CD4-positive, alpha-beta memory T cell (primary cell): Measurements from ENCODE around the gene USP54. TPM values are rescaled to one million over a fixed set of nuclear protein-coding genes. Genes with fewer than 3 reads are reported as not detected.

Source experiments
- CTCF ChIA-PET: fragments of 350-600 bp; sonication (Branson Sonifier 250); formaldehyde crosslinking; loops from one replicate; lab custom pipeline; 2021; ENCODE audit warnings: inconsistent platforms; ENCODE audit not compliant: partially characterized antibody; lab: Charles Lee
- POLR2A ChIA-PET: fragments of 350-600 bp; sonication (Branson Sonifier 250); formaldehyde crosslinking; loops from one replicate; lab custom pipeline; 2021; ENCODE audit not compliant: partially characterized antibody; lab: Charles Lee
- DNase-seq, 5 donors: peaks; one replicate each; pipeline versions ENCODE4 v3.0.0 to v3.0.0-alpha.2; 2020 to 2022; ENCODE audit warnings: mixed read lengths in 1 of 5
- H3K27ac ChIP-seq: one replicate; pipeline ENCODE4 v1.7.0; 2013; ENCODE audit warnings: low read depth, low read length
- H3K27me3 ChIP-seq: 2 replicates; pipeline ENCODE4 v1.7.0; 2013; ENCODE audit warnings: mild to moderate bottlenecking, low read length, moderate library complexity; ENCODE audit not compliant: insufficient read depth
- H3K36me3 ChIP-seq: 2 replicates; pipeline ENCODE4 v1.7.0; 2013; ENCODE audit warnings: mild to moderate bottlenecking, low read length, moderate library complexity; ENCODE audit not compliant: insufficient read depth
- H3K4me1 ChIP-seq: 2 replicates; pipeline ENCODE4 v1.7.0; 2013; ENCODE audit warnings: mild to moderate bottlenecking, low read length, moderate library complexity; ENCODE audit not compliant: insufficient read depth
- H3K4me3 ChIP-seq, 2 donors: one replicate each; pipeline ENCODE4 v1.7.0; 2013; ENCODE audit warnings: low read length in 2 of 2, mild to moderate bottlenecking in 1 of 2
- H3K9me3 ChIP-seq, 2 donors: one replicate each; pipeline ENCODE4 v1.7.0; 2013; ENCODE audit warnings: low read length in 2 of 2, control low read depth in 1 of 2; ENCODE audit not compliant: control insufficient read depth in 1 of 2
- H3K27ac Mint-ChIP-seq, 7 donors: one replicate each; pipeline ENCODE4 v1.8.0; 2020 to 2021; ENCODE audit warnings: mixed read lengths in 7 of 7, mild to moderate bottlenecking in 6 of 7, inconsistent platforms in 3 of 7, moderate library complexity in 3 of 7
- H3K27me3 Mint-ChIP-seq, 2 donors: one replicate each; pipeline ENCODE4 v1.8.0; 2020 to 2021; ENCODE audit warnings: mixed read lengths in 2 of 2
- H3K36me3 Mint-ChIP-seq, 2 donors: one replicate each; pipeline ENCODE4 v1.8.0; 2020 to 2021; ENCODE audit warnings: mixed read lengths in 2 of 2, inconsistent platforms in 1 of 2, mild to moderate bottlenecking in 1 of 2
- H3K4me1 Mint-ChIP-seq, 4 donors: one replicate each; pipeline ENCODE4 v1.8.0; 2020 to 2021; ENCODE audit warnings: mixed read lengths in 4 of 4, mild to moderate bottlenecking in 1 of 4
- H3K4me3 Mint-ChIP-seq, 8 donors: one replicate each; pipeline ENCODE4 v1.8.0; 2020 to 2021; ENCODE audit warnings: mixed read lengths in 8 of 8, mild to moderate bottlenecking in 7 of 8, moderate library complexity in 6 of 8, inconsistent platforms in 3 of 8
- H3K9me3 Mint-ChIP-seq, 8 donors: one replicate each; pipeline ENCODE4 v1.8.0; 2020 to 2021; ENCODE audit warnings: mixed read lengths in 8 of 8, mild to moderate bottlenecking in 5 of 8, inconsistent platforms in 3 of 8, moderate library complexity in 1 of 8
- intact Hi-C: fragments of 100-400 bp; cut with micrococcal nuclease; formaldehyde crosslinking; loops from one replicate; pipeline ENCODE4 v1.15.1; 2023
- polyA plus RNA-seq, 2 donors: library from polyadenylated mRNA; unstranded; fragments of 300-500 nt; fragmentation: Illumina TruSeq; gene quantifications; one replicate each; pipeline ENCODE4 v1.2.3, GENCODE V29; 2021
- total RNA-seq, 2 experiments: library from RNA; stranded (reverse); gene quantifications; one replicate each; pipeline ENCODE4 v1.2.3, GENCODE V29; 2021

Gene USP54
- total and polyA plus RNA-seq, 4 experiments from 2014 or later, result 0.04 to 7.6 (median 4.4) TPM

DNA sequence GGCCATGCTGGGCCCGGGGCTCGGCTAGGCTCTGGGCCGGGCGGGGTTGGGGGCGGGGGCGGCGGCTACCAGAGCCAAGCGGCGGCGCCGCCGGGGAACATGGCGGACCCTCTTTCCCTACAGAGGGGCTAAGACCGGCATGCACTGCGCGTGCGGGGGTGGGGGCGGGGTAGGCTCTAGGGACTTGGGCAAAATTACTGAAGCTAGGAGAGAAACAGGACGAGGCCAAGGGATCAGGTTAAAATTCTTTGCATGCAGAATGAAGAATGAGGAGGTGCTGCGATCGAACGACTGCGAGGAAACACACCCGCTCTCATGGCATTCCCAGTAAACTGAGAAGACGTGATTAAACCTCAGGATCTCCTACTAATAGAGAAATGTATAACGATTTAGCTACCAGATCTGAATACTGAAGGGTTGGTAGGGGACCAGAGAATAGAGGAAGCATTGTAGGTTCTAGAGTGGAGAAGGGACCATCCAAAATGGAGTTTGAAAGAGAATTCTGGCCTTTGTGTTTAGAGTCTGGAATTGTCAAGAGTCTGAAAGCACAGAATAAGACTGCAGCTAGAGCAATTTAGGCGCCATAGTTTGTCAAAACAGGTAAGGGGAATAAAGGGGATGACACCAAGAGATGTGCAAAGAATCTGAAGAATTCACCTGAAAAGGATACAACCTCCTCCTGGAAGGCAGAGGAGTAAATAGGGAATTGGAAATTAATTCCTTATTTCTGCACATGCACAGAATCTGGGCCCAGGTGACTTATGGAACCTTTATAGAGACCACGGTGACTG is 95.1 kb downstream of the USP54 start, which contains the start of gene PPP3CB:
Gene PPP3CB (minus strand): TSS at position 141 of the 791 bp plus-strand sequence. CDS start 135 bp downstream, at position 6.
- Histone ChIP-seq H3K27me3 (no peaks in the 10 kb centered on the region), H3K4me3 (peak within 1 kb of the TSS; percentile 84 to 92), H3K36me3 (no peaks in the 10 kb centered on the region), H3K9me3 (no peaks in the 10 kb centered on the region), H3K4me1 (peaks cover 49% of the 10 kb centered on the region), H3K27ac (peak within 1 kb of the TSS; percentile 92)
- H3K9me3 Mint-ChIP-seq, result no peaks in the 10 kb centered on the region
- H3K4me1 Mint-ChIP-seq, result peaks cover 38 to 63% (median 52%) of the 10 kb centered on the region in 4 donors
- H3K4me3 Mint-ChIP-seq, result peak within 1 kb of the TSS; percentile 91 to 99 (median 95)
- ChIA-PET POLR2A (interaction anchor here (0.5 to 2.7 kb wide), 25 partner anchors 10 to 1615 kb away, joined by 3 to 34 read pairs (median 5); partner anchors contain the start of genes ANXA7, CFAP70, CHCHD1 and DNAJB12), CTCF (interaction anchor here (1.0 to 1.4 kb wide), 3 partner anchors 17 to 137 kb away, joined by 3 to 4 read pairs (median 3); partner anchors contain the start of gene CFAP70)
- peaks cover 3 to 8% of the 10 kb centered on the region in 2 donors for H3K36me3 Mint-ChIP-seq
- H3K27ac Mint-ChIP-seq, result peak within 1 kb of the TSS; percentile 85 to 98 (median 97)
- peak in 4 of 5 donors; percentile 86 to 96 (median 87) for DNase-seq
- H3K27me3 Mint-ChIP-seq, result no peaks in the 10 kb centered on the region
- intact Hi-C loops, result loop anchor here (1.0 to 10.0 kb wide), 9 partner anchors 82 to 1131 kb away; partner anchors contain the start of genes ANXA7, CFAP70, ECD and FAM149B1

DNA sequence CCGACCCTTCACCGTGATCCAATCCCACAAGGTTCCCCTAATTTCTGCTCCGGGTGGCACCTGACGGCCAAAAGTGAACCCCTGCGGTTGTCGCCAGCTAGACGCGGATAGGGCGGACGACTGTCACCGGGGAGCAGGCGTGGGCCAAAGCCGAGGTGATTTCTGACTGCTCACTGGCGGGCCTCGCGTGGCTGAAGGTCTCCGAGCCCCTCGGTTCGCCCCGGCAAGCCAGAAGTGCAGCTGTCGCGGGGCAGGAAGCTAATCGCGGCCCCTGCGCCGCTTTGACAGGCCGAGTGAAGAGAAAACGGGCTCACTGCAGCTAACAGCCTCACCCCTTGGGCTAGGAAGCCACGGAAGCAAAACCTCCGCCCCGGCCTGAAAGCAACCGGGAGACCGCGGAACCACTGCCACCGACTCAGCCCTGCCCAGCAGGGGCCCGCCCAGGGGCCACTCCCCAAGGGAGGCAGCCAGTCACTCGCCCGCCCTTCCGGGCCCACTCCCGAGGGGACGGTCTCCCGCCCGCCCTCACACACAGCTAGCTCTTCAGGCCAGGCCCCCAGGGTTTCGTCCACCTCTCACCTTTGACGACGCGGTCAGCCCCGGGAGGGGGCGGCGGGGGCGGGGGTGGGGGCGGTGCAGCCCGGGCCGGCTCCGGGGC is 95.8 kb downstream of the USP54 start:
- Histone ChIP-seq H3K27ac (peak overlapping the region; percentile 92), H3K4me3 (peak overlapping the region; percentile 84 to 92), H3K36me3 (no peaks in the 10 kb centered on the region), H3K4me1 (peaks cover 43% of the 10 kb centered on the region), H3K27me3 (no peaks in the 10 kb centered on the region), H3K9me3 (no peaks in the 10 kb centered on the region)
- DNase-seq, result peak; percentile 92 to 94 (median 93)
- H3K4me3 Mint-ChIP-seq, result peak overlapping the region; percentile 88 to 99 (median 95)
- H3K27me3 Mint-ChIP-seq, result no peaks in the 10 kb centered on the region
- intact Hi-C loops, result loop anchor here (1.0 to 10.0 kb wide), 6 partner anchors 81 to 1131 kb away; partner anchors contain the start of genes ANXA7, MRPS16 and NDST2
- no peaks in the 10 kb centered on the region for H3K9me3 Mint-ChIP-seq
- H3K27ac Mint-ChIP-seq, result peak overlapping the region; percentile 85 to 98 (median 97)
- ChIA-PET CTCF (interaction anchor here (0.7 to 1.5 kb wide), 5 partner anchors 16 to 248 kb away, joined by 3 to 4 read pairs (median 3); partner anchors contain the start of genes CFAP70 and DNAJC9), POLR2A (interaction anchor here (0.8 to 2.7 kb wide), 27 partner anchors 10 to 1615 kb away, joined by 3 to 34 read pairs (median 5); partner anchors contain the start of genes ANXA7, CFAP70, DNAJB12 and DNAJC9)
- peaks cover 3 to 10% of the 10 kb centered on the region in 2 donors for H3K36me3 Mint-ChIP-seq
- peaks cover 36 to 59% (median 49%) of the 10 kb centered on the region in 4 donors for H3K4me1 Mint-ChIP-seq

- POLR2A ChIA-PET, result interaction anchor here (0.6 to 2.7 kb wide), 23 partner anchors 9 to 1407 kb away, joined by 3 to 34 read pairs (median 5); partner anchors contain the start of genes ANXA7, CFAP70, DNAJB12 and DNAJC9
- CTCF ChIA-PET, result interaction anchor here (0.7 to 1.5 kb wide), 2 partner anchors 80 to 247 kb away, joined by 3 to 4 read pairs; partner anchors contain the start of gene DNAJC9
- intact Hi-C loops, result loop anchor here (1.0 to 10.0 kb wide), 6 partner anchors 81 to 1130 kb away; partner anchors contain the start of genes ANXA7, MRPS16 and NDST2
- Histone ChIP-seq H3K27ac (peak overlapping the region; percentile 92), H3K27me3 (no peaks in the 10 kb centered on the region), H3K4me1 (peaks cover 47% of the 10 kb centered on the region), H3K36me3 (no peaks in the 10 kb centered on the region), H3K9me3 (no peaks in the 10 kb centered on the region), H3K4me3 (peak overlapping the region; percentile 84 to 92)
- Mint-ChIP-seq H3K4me3 (peak overlapping the region; percentile 88 to 99 (median 95)), H3K36me3 (peaks cover 3 to 12% of the 10 kb centered on the region in 2 donors), H3K27me3 (no peaks in the 10 kb centered on the region), H3K27ac (peak overlapping the region; percentile 85 to 98 (median 97)), H3K4me1 (peaks cover 39 to 62% (median 52%) of the 10 kb centered on the region in 4 donors), H3K9me3 (no peaks in the 10 kb centered on the region)
- no peak for DNase-seq
Measured at GRCh38 chr10:73494877-73495225, 96.3 kb downstream of the USP54 start.

GRCh38 chr10:73494213-73494612 is 96.9 kb downstream of the USP54 start:
- Histone ChIP-seq H3K4me3 (no peak overlapping the region), H3K4me1 (peaks cover 50% of the 10 kb centered on the region), H3K27ac (no peak overlapping the region), H3K9me3 (no peaks in the 10 kb centered on the region), H3K36me3 (no peaks in the 10 kb centered on the region), H3K27me3 (no peaks in the 10 kb centered on the region)
- CTCF ChIA-PET, result interaction anchor here (1.5 kb wide), 1 partner anchor 247 kb away, joined by 4 read pairs; the partner anchor contains the start of gene DNAJC9
- H3K4me3 Mint-ChIP-seq, result peak overlapping the region; percentile 40 to 95 (median 72)
- peak overlapping the region in 6 of 7 donors; percentile 54 to 87 (median 83) for H3K27ac Mint-ChIP-seq
- intact Hi-C loops, result loop anchor here (2.0 to 10.0 kb wide), 3 partner anchors 241 to 1129 kb away; partner anchors contain the start of gene MRPS16
- POLR2A ChIA-PET, result interaction anchor here (0.6 to 2.7 kb wide), 7 partner anchors 8 to 251 kb away, joined by 3 to 34 read pairs (median 13); partner anchors contain the start of genes ANXA7 and CFAP70
- peaks cover 3 to 15% of the 10 kb centered on the region in 2 donors for H3K36me3 Mint-ChIP-seq
- DNase-seq, result no peak
- no peaks in the 10 kb centered on the region for H3K9me3 Mint-ChIP-seq
- no peaks in the 10 kb centered on the region for H3K27me3 Mint-ChIP-seq
- peaks cover 42 to 66% (median 55%) of the 10 kb centered on the region in 4 donors for H3K4me1 Mint-ChIP-seq

DNA sequence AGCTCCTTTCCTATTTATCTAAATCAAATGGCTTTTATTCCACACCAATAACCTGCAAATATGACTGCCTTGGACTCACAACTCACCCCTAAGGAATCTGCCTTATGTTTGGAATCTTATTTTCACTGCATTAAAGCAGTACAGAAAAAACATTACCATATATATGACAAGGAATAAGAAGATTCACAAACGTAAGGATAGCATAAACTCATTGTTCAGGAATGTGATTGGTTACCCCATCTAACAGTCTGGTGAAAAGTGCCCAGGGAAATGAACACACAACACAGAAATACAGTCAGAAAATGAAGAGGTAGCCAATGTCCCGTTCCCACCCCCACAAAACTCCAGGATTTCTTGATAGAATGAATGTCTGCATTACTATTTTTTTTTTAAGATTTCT is 97.4 kb downstream of the USP54 start:
- ChIA-PET CTCF (interaction anchor here (1.1 to 1.5 kb wide), 2 partner anchors 15 to 246 kb away, joined by 3 to 4 read pairs; partner anchors contain the start of gene DNAJC9), POLR2A (interaction anchor here (2.7 kb wide), 1 partner anchor 80 kb away, joined by 34 read pairs; the partner anchor contains the start of gene ANXA7)
- Mint-ChIP-seq H3K9me3 (no peaks in the 10 kb centered on the region), H3K4me3 (peak overlapping the region; percentile 40 to 81 (median 72)), H3K4me1 (peaks cover 45 to 66% (median 59%) of the 10 kb centered on the region in 4 donors), H3K27me3 (no peaks in the 10 kb centered on the region), H3K27ac (peak overlapping the region in 6 of 7 donors; percentile 19 to 87 (median 81)), H3K36me3 (peaks cover 7 to 18% of the 10 kb centered on the region in 2 donors)
- Histone ChIP-seq H3K9me3 (no peaks in the 10 kb centered on the region), H3K27me3 (no peaks in the 10 kb centered on the region), H3K4me3 (no peak overlapping the region), H3K27ac (no peak overlapping the region), H3K4me1 (peaks cover 50% of the 10 kb centered on the region), H3K36me3 (no peaks in the 10 kb centered on the region)
- DNase-seq, result no peak
- intact Hi-C loops, result loop anchor here (2.0 to 10.0 kb wide), 3 partner anchors 241 to 1129 kb away; partner anchors contain the start of gene MRPS16

DNA sequence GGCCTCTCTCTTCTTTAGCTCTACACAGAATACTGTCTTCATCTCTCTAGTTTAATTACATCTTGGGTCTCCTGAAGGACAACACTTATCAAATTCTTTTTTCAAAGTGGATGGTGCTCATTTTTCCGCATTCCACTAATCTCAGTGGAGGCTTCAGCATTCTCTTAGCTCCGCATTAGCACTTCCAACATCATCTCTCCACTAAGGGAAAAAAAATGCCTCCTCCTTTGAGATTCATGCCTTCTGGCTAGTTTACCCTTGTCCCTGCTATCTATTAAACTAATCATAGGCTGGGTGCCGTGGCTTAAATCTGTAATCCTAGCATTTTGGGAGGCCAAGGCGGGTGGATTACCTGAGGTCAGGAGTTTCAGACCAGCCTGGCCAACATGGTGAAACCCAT is 104.5 kb downstream of the USP54 start:
- Mint-ChIP-seq H3K27ac (no peak overlapping the region), H3K9me3 (no peaks in the 10 kb centered on the region), H3K27me3 (no peaks in the 10 kb centered on the region), H3K4me1 (peaks cover 25 to 44% (median 31%) of the 10 kb centered on the region in 4 donors), H3K36me3 (peaks cover 23 to 25% of the 10 kb centered on the region in 2 donors), H3K4me3 (no peak overlapping the region)
- intact Hi-C loops, result no loop called here
- H3K9me3 ChIP-seq, result no peaks in the 10 kb centered on the region
- peaks cover 17% of the 10 kb centered on the region for H3K4me1 ChIP-seq
- H3K4me3 ChIP-seq, result no peak overlapping the region
- CTCF ChIA-PET, result no interaction called here
- no peaks in the 10 kb centered on the region for H3K27me3 ChIP-seq
- no peak overlapping the region for H3K27ac ChIP-seq
- H3K36me3 ChIP-seq, result peaks cover 3% of the 10 kb centered on the region
- POLR2A ChIA-PET, result interaction anchor here (2.6 kb wide), 1 partner anchor 9 kb away, joined by 12 read pairs; the partner anchor contains the start of gene PPP3CB
- DNase-seq, result no peak
